Upper lobe of right lung (tissue), 1 donor: ENCODE results near the gene CFAP70. TPM values are rescaled to one million over a fixed set of nuclear protein-coding genes. Genes with fewer than 3 reads are reported as not detected.

Experiments used
- ATAC-seq: fragments of 200-7000 bp; cut with Tn5 transposase; one replicate; pipeline ENCODE4 v1.9.1; 2020; ENCODE audit warnings: mild to moderate bottlenecking, moderate library complexity
- DNase-seq: peaks from one replicate; pipeline ENCODE4 v3.0.0-alpha.2; 2020
- H3K27ac ChIP-seq: fragments of 200-600 bp; one replicate; pipeline ENCODE4 v1.8.0; 2022
- H3K27me3 ChIP-seq: fragments of 200-600 bp; one replicate; pipeline ENCODE4 v1.8.0; 2022; ENCODE audit warnings: mild to moderate bottlenecking
- H3K36me3 ChIP-seq: fragments of 200-600 bp; one replicate; pipeline ENCODE4 v1.8.0; 2022
- H3K4me1 ChIP-seq: fragments of 200-600 bp; one replicate; pipeline ENCODE4 v1.8.0; 2022
- H3K4me3 ChIP-seq: fragments of 200-600 bp; one replicate; pipeline ENCODE4 v1.8.0; 2022; ENCODE audit warnings: mild to moderate bottlenecking
- H3K9me3 ChIP-seq: fragments of 200-600 bp; one replicate; pipeline ENCODE4 v1.8.0; 2022
- CTCF ChIP-seq: fragments of 200-600 bp; IDR thresholded peaks from one replicate; pipeline ENCODE4 v1.8.0; 2022; ENCODE audit warnings: antibody characterized with exemption
- intact Hi-C: fragments of 100-400 bp; cut with DNase I; formaldehyde crosslinking; loops from one replicate; pipeline ENCODE4 v1.11.0; 2022
- total RNA-seq: library from RNA; stranded (reverse); fragmentation: NEBNext Ultra II Directional; extraction: Animal tissue kit (Norgen Biotek cat#: 25700); gene quantifications from one replicate; pipeline ENCODE4 v1.2.1, GENCODE V29; 2021
- donor health status: DM: no; HTN: yes; CAD: no; lungs with severe emphysema.

CFAP70 gene
- total RNA-seq, 1 donor from 2014 or later, result 2.7 TPM

- Histone ChIP-seq H3K4me1 (no peaks in the 10 kb centered on the region), H3K36me3 (no peaks in the 10 kb centered on the region), H3K27me3 (no peaks in the 10 kb centered on the region), H3K4me3 (no peak overlapping the region), H3K27ac (no peak overlapping the region), H3K9me3 (peaks cover 10% of the 10 kb centered on the region)
- DNase-seq (no peak), ATAC-seq (no peak)
- intact Hi-C loops, result no loop called here
- TF ChIP-seq CTCF, result no peak
Measured at GRCh38 chr10:73310475-73310874, 48.2 kb downstream of the CFAP70 start.

- DNase-seq, result no peak
- no peak for ATAC-seq
Measured at GRCh38 chr10:73307203-73307800, 51.4 kb downstream of the CFAP70 start.

GRCh38 chr10:73306171-73306708 lies 52.4 kb downstream of the CFAP70 start:
- TF ChIP-seq CTCF, result no peak
- ATAC-seq (no peak), DNase-seq (no peak)
- no peaks in the 10 kb centered on the region for H3K27me3 ChIP-seq
- no peak overlapping the region for H3K27ac ChIP-seq
- H3K4me1 ChIP-seq, result no peaks in the 10 kb centered on the region
- H3K9me3 ChIP-seq, result peaks cover 10% of the 10 kb centered on the region
- no peaks in the 10 kb centered on the region for H3K36me3 ChIP-seq
- H3K4me3 ChIP-seq, result no peak overlapping the region
- intact Hi-C loops, result no loop called here

More at GRCh38 chr10:73307203-73307800, 51.4 kb downstream of the CFAP70 start:
- intact Hi-C loops, result no loop called here
- Histone ChIP-seq H3K27ac (no peak overlapping the region), H3K4me1 (no peaks in the 10 kb centered on the region), H3K27me3 (no peaks in the 10 kb centered on the region), H3K9me3 (peaks cover 10% of the 10 kb centered on the region), H3K4me3 (no peak overlapping the region), H3K36me3 (no peaks in the 10 kb centered on the region)
- no peak for TF ChIP-seq CTCF

- no peaks in the 10 kb centered on the region for H3K27me3 ChIP-seq
- H3K4me1 ChIP-seq, result no peaks in the 10 kb centered on the region
- intact Hi-C loops, result no loop called here
- H3K27ac ChIP-seq, result no peak overlapping the region
- ATAC-seq, result no peak
- DNase-seq, result no peak
- no peaks in the 10 kb centered on the region for H3K9me3 ChIP-seq
- H3K36me3 ChIP-seq, result no peaks in the 10 kb centered on the region
- TF ChIP-seq CTCF, result no peak
- H3K4me3 ChIP-seq, result no peak overlapping the region
Measured at GRCh38 chr10:73296946-73297345, 61.7 kb downstream of the CFAP70 start.

GRCh38 chr10:73293461-73293860 lies 65.2 kb downstream of the CFAP70 start:
- Histone ChIP-seq H3K4me3 (no peak overlapping the region), H3K36me3 (no peaks in the 10 kb centered on the region), H3K27ac (no peak overlapping the region), H3K4me1 (no peaks in the 10 kb centered on the region), H3K9me3 (no peaks in the 10 kb centered on the region), H3K27me3 (no peaks in the 10 kb centered on the region)
- DNase-seq (no peak), ATAC-seq (no peak)
- no peak for TF ChIP-seq CTCF
- intact Hi-C loops, result no loop called here
